Neural progenitor cell (in vitro differentiated cells): ENCODE measurements around the gene LPIN1. TPM values are rescaled to one million over a fixed set of nuclear protein-coding genes. Genes with fewer than 3 reads are reported as not detected.
"Not testable (repeated sequence)": the region's sequence is repeated elsewhere in the genome, so short reads cannot be mapped to it uniquely, and the experiment has no call there.

ENCODE experiments used
- DNase-seq: peaks from one replicate; pipeline ENCODE4 v3.0.0-alpha.2; 2016; ENCODE audit warnings: low spot score
- H2AFZ ChIP-seq: fragments of 200-600 bp; sonication (generic); replicated peaks from 2 replicates; pipeline ENCODE4 v1.6.1; 2016; ENCODE audit warnings: antibody characterized with exemption
- H3F3A ChIP-seq: fragments of 200-600 bp; sonication (generic); 2 replicates; pipeline ENCODE4 v1.6.1; 2016; ENCODE audit warnings: antibody characterized with exemption, low read depth
- H3K27ac ChIP-seq: fragments of 200-600 bp; sonication (generic); 2 replicates; pipeline ENCODE4 v1.5.1; 2016; ENCODE audit warnings: mild to moderate bottlenecking
- H3K27me3 ChIP-seq: fragments of 200-600 bp; sonication (generic); 2 replicates; pipeline ENCODE4 v1.6.1; 2016; ENCODE audit warnings: mild to moderate bottlenecking, moderate library complexity
- H3K36me3 ChIP-seq: fragments of 200-600 bp; sonication (generic); 2 replicates; pipeline ENCODE4 v1.5.1; 2016
- H3K4me1 ChIP-seq: fragments of 200-600 bp; sonication (generic); 2 replicates; pipeline ENCODE4 v1.6.1; 2016; ENCODE audit warnings: mixed run types
- H3K4me2 ChIP-seq: fragments of 200-600 bp; sonication (generic); 2 replicates; pipeline ENCODE4 v1.6.1; 2016
- H3K4me3 ChIP-seq: fragments of 200-600 bp; sonication (generic); 2 replicates; pipeline ENCODE4 v1.5.1; 2016
- H3K79me2 ChIP-seq: fragments of 200-600 bp; sonication (generic); 2 replicates; pipeline ENCODE4 v1.6.1; 2016; ENCODE audit warnings: low read depth
- H3K9ac ChIP-seq: fragments of 200-600 bp; sonication (generic); 2 replicates; pipeline ENCODE4 v1.6.1; 2016
- H3K9me3 ChIP-seq: fragments of 200-600 bp; sonication (generic); 2 replicates; pipeline ENCODE4 v1.5.1; 2016; ENCODE audit warnings: low read depth
- H4K20me1 ChIP-seq: fragments of 200-600 bp; sonication (generic); 2 replicates; pipeline ENCODE4 v1.6.1; 2016; ENCODE audit warnings: low read depth
- H3K27ac Mint-ChIP-seq: 3 replicates; pipeline ENCODE4 v1.8.0; 2021; ENCODE audit warnings: mixed read lengths
- H3K27me3 Mint-ChIP-seq: 2 replicates; pipeline ENCODE4 v1.8.0; 2022; ENCODE audit warnings: low read depth, mild to moderate bottlenecking, inconsistent platforms, moderate library complexity, mixed read lengths; ENCODE audit not compliant: insufficient read depth
- H3K36me3 Mint-ChIP-seq: 3 replicates; pipeline ENCODE4 v1.8.0; 2021; ENCODE audit warnings: mixed read lengths
- H3K4me1 Mint-ChIP-seq: 3 replicates; pipeline ENCODE4 v1.8.0; 2021; ENCODE audit warnings: mixed read lengths
- H3K4me3 Mint-ChIP-seq: 3 replicates; pipeline ENCODE4 v1.8.0; 2021; ENCODE audit warnings: mild to moderate bottlenecking, moderate library complexity, mixed read lengths
- H3K9me3 Mint-ChIP-seq: 3 replicates; pipeline ENCODE4 v1.8.0; 2020; ENCODE audit warnings: mixed read lengths
- EZH2 ChIP-seq: fragments of 200-600 bp; sonication (generic); IDR thresholded peaks from 2 replicates; pipeline ENCODE4 v1.6.1; 2017; ENCODE audit warnings: antibody characterized with exemption, mild to moderate bottlenecking, moderate library complexity
- EZH2phosphoT487 ChIP-seq: fragments of 200-600 bp; sonication (generic); IDR thresholded peaks from 2 replicates; pipeline ENCODE4 v1.6.1; 2017; ENCODE audit warnings: antibody characterized with exemption
- total RNA-seq: library from RNA; depleted of rRNA; stranded (reverse); fragments of >200 nt; gene quantifications from 2 replicates; pipeline ENCODE4 v1.2.3, GENCODE V29; 2015; ENCODE audit warnings: low replicate concordance
- TF ChIP-seq, protein P1 (sequence below): fragments of 200-600 bp; sonication (generic); IDR thresholded peaks from 2 replicates; pipeline ENCODE4 v1.5.1; 2017; ENCODE audit warnings: antibody characterized with exemption, mild to moderate bottlenecking

The LPIN1 gene
- total RNA-seq, 1 donor from 2014 or later, result 18.0 TPM

DNA sequence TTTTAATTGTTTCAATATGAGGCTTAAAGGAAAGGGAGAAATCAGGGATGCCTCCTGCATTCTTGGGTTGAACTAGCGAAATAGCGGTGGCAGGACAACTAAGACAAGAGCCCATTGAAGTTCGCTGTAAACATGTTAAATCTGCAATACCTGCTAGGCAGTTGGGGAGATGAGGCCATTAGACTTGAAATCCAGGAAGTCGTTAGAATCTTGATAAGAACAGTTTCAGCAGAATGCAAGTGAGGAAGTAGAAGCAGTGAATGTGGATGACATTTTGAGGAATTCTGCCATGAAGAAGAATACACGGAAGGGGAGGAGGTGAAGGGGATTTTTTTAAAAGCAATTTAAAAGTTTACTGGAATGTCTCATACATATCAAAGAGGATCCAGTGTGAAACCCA, 109.7 kb downstream of the LPIN1 start:
- Histone ChIP-seq H2AFZ (no peak overlapping the region), H3K79me2 (no peaks in the 10 kb centered on the region), H4K20me1 (no peaks in the 10 kb centered on the region), H3F3A (no peaks in the 10 kb centered on the region), H3K36me3 (no peaks in the 10 kb centered on the region), H3K4me2 (no peak overlapping the region), H3K4me1 (no peaks in the 10 kb centered on the region), H3K9ac (no peak overlapping the region), H3K4me3 (no peak overlapping the region), H3K27ac (no peak overlapping the region), H3K9me3 (no peaks in the 10 kb centered on the region), H3K27me3 (no peaks in the 10 kb centered on the region)
- Mint-ChIP-seq H3K9me3 (peaks cover 41% of the 10 kb centered on the region), H3K4me3 (no peak overlapping the region), H3K27ac (no peak overlapping the region), H3K36me3 (peaks cover 13% of the 10 kb centered on the region), H3K4me1 (peaks cover 6% of the 10 kb centered on the region), H3K27me3 (peaks cover 9% of the 10 kb centered on the region)
- TF ChIP-seq EZH2, result no peak
- TF ChIP-seq, protein P1, sequence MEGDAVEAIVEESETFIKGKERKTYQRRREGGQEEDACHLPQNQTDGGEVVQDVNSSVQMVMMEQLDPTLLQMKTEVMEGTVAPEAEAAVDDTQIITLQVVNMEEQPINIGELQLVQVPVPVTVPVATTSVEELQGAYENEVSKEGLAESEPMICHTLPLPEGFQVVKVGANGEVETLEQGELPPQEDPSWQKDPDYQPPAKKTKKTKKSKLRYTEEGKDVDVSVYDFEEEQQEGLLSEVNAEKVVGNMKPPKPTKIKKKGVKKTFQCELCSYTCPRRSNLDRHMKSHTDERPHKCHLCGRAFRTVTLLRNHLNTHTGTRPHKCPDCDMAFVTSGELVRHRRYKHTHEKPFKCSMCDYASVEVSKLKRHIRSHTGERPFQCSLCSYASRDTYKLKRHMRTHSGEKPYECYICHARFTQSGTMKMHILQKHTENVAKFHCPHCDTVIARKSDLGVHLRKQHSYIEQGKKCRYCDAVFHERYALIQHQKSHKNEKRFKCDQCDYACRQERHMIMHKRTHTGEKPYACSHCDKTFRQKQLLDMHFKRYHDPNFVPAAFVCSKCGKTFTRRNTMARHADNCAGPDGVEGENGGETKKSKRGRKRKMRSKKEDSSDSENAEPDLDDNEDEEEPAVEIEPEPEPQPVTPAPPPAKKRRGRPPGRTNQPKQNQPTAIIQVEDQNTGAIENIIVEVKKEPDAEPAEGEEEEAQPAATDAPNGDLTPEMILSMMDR, result no peak
- no peak for TF ChIP-seq EZH2phosphoT487
- no peak for DNase-seq

DNA sequence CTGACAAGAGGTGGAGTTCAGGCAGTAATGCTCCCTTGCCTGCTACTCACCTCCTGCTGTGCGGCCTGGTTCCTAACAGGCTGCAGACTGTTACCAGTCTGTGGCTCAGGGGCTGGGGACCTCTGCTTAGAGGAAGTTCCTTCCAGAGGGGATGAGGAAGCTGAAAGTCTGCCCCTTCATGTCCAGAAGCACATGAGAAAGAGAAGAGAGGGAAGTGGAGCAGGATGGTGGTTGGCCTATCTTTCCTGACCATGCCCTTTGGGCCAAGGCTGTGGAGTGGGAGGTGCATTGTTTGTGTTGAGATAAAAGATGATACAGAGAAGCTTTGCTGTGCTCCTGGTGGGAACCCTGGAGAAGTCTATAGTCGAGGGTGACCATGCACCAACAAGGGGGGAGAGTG, 112.5 kb downstream of the LPIN1 start:
- Mint-ChIP-seq H3K9me3 (peaks cover 44% of the 10 kb centered on the region), H3K36me3 (peaks cover 13% of the 10 kb centered on the region)
- H3K4me2 ChIP-seq, result no peak overlapping the region

DNA sequence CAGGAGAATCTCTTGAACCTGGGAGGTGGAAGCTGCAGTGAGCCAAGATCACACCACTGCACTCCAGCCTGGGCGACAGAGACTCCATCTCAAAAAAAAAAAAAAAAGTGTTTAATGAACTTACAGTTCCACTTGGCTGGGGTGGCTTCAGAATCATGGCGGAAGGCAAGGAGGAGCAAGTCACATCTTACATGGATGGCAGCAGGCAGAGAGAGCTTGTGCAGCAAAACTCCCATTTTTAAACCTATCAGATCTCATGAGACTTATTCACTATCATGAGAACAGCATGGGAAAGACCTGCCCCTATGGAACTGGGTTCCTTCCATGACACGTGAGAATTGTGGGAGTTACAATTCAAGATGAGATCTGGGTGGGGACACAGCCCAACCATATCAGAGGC, 113.5 kb downstream of the LPIN1 start:
- H3K36me3 Mint-ChIP-seq, result peaks cover 15% of the 10 kb centered on the region
- H3F3A ChIP-seq, result peaks cover 16% of the 10 kb centered on the region
- not testable (repeated sequence) for H3K4me2 ChIP-seq

More for the DNA sequence above, 112.5 kb downstream of the LPIN1 start:
- H3K9ac ChIP-seq, result no peak overlapping the region
- no peak overlapping the region for H3K27ac ChIP-seq
- TF ChIP-seq, protein P1, result no peak
- TF ChIP-seq EZH2, result no peak
- TF ChIP-seq EZH2phosphoT487, result no peak
- no peaks in the 10 kb centered on the region for H4K20me1 ChIP-seq
- no peaks in the 10 kb centered on the region for H3K27me3 ChIP-seq
- H3K4me3 ChIP-seq, result no peak overlapping the region
- H3K9me3 ChIP-seq, result no peaks in the 10 kb centered on the region
- no peak overlapping the region for H2AFZ ChIP-seq
- DNase-seq, result no peak
- H3K27ac Mint-ChIP-seq, result no peak overlapping the region
- no peaks in the 10 kb centered on the region for H3K36me3 ChIP-seq
- H3K27me3 Mint-ChIP-seq, result peaks cover 8% of the 10 kb centered on the region
- peaks cover 8% of the 10 kb centered on the region for H3F3A ChIP-seq
- peaks cover 20% of the 10 kb centered on the region for H3K4me1 Mint-ChIP-seq
- no peaks in the 10 kb centered on the region for H3K79me2 ChIP-seq
- no peak overlapping the region for H3K4me3 Mint-ChIP-seq
- peaks cover 6% of the 10 kb centered on the region for H3K4me1 ChIP-seq

DNA sequence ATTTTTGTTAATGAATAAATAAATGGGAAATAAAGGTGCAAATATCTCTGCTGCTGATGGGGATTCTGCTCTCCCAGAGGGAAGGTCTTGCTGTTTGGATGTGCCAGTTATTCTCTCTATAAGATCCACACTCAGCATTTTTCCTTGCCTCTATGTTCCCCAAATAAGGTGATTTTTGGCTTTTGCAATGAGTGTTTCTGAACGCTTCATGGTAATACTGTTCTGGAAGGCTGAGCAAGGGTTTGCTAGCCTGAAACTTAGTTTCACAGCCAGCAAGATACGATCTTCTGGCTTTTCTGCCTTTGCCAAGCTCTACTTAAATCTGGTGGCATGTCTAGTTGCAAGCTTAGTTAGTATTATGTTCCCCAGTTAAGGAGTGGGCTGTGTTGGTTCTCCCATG, 114.6 kb downstream of the LPIN1 start:
- no peak overlapping the region for H2AFZ ChIP-seq
- peaks cover 16% of the 10 kb centered on the region for H3F3A ChIP-seq
- no peak overlapping the region for H3K9ac ChIP-seq
- H3K4me1 ChIP-seq, result peaks cover 13% of the 10 kb centered on the region
- no peaks in the 10 kb centered on the region for H4K20me1 ChIP-seq
- no peak for DNase-seq
- peaks cover 11% of the 10 kb centered on the region for H3K27me3 Mint-ChIP-seq
- H3K4me2 ChIP-seq, result no peak overlapping the region
- H3K36me3 ChIP-seq, result no peaks in the 10 kb centered on the region
- no peak for TF ChIP-seq EZH2
- TF ChIP-seq EZH2phosphoT487, result no peak
- TF ChIP-seq, protein P1, result no peak
- no peak overlapping the region for H3K4me3 ChIP-seq
- H3K4me3 Mint-ChIP-seq, result no peak overlapping the region
- H3K36me3 Mint-ChIP-seq, result peaks cover 15% of the 10 kb centered on the region
- H3K79me2 ChIP-seq, result no peaks in the 10 kb centered on the region
- H3K9me3 ChIP-seq, result no peaks in the 10 kb centered on the region
- no peaks in the 10 kb centered on the region for H3K27me3 ChIP-seq
- no peak overlapping the region for H3K27ac Mint-ChIP-seq
- peaks cover 47% of the 10 kb centered on the region for H3K9me3 Mint-ChIP-seq
- H3K27ac ChIP-seq, result no peak overlapping the region
- H3K4me1 Mint-ChIP-seq, result peaks cover 22% of the 10 kb centered on the region

More for the DNA sequence above, 113.5 kb downstream of the LPIN1 start:
- DNase-seq, H3K79me2 ChIP-seq, H3K9ac ChIP-seq, H3K36me3 ChIP-seq, H3K4me3 ChIP-seq, H3K27ac ChIP-seq, H3K27me3 ChIP-seq, H2AFZ ChIP-seq, H3K27ac Mint-ChIP-seq, H3K4me3 Mint-ChIP-seq, H3K9me3 ChIP-seq, H4K20me1 ChIP-seq: not testable (repeated sequence)
- Mint-ChIP-seq H3K27me3 (peaks cover 11% of the 10 kb centered on the region), H3K9me3 (peaks cover 47% of the 10 kb centered on the region), H3K4me1 (peaks cover 28% of the 10 kb centered on the region)
- H3K4me1 ChIP-seq, result peaks cover 13% of the 10 kb centered on the region
